Ovary (tissue), 3 donors: ENCODE results near the gene AP5Z1.

ENCODE experiments used
- POLR2A ChIP-seq: fragments of 450-650 bp; IDR thresholded peaks from one replicate; pipeline ENCODE4 v1.6.1; 2017; ENCODE audit warnings: antibody characterized with exemption, mild to moderate bottlenecking, moderate library complexity
- TF ChIP-seq, protein P1 (sequence below), 3 donors: fragments of 450-650 bp in 2 of 3; fragments of 200-600 bp in 1 of 3; IDR thresholded peaks; one replicate each; pipeline versions ENCODE4 v1.5.1 to v1.8.0; 2016 to 2022; ENCODE audit warnings: antibody characterized with exemption in 3 of 3, mild to moderate bottlenecking in 1 of 3
- donor health status: DM: no; HTN: no; CAD: no.

DNA sequence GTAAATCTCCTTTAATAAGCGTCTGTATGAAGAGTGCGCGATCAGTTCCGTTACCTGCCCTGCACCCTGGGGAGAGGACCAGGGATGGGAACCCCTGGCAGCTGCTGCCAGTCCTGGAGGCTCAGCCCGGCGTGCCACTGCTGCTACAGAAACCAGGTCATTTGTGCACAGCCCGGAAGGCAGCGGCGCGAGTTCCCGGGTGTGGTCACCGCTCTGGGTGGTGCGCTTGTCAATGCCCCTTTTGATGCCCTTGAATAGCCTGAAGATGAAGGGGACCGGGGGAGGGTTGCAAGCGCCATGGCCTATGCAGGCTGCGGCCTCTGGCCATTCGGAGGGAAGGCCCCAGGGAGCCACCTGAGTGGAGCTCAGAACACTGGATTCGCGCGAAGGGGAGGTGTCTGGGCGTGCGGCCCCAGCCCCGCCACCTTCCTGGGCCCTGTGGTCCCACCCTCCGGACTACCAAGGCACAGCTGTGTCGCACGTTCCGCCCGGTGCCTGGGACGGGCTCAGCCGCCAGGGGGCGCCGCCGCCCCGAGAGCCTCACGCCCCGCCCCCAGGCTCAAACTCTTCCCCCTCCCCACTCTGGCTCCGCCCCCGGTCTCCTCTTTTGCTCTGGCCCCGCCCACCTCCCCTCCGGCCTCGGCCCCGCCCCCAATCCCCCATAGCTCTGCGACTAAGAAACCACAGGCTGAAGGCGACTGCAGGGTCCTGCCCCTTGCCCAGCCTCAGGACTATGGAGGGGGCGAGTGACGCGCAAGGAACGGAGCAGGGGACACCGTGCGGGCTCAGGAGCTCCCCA is 16.5 kb downstream of the AP5Z1 start:
- TF ChIP-seq, protein P1, sequence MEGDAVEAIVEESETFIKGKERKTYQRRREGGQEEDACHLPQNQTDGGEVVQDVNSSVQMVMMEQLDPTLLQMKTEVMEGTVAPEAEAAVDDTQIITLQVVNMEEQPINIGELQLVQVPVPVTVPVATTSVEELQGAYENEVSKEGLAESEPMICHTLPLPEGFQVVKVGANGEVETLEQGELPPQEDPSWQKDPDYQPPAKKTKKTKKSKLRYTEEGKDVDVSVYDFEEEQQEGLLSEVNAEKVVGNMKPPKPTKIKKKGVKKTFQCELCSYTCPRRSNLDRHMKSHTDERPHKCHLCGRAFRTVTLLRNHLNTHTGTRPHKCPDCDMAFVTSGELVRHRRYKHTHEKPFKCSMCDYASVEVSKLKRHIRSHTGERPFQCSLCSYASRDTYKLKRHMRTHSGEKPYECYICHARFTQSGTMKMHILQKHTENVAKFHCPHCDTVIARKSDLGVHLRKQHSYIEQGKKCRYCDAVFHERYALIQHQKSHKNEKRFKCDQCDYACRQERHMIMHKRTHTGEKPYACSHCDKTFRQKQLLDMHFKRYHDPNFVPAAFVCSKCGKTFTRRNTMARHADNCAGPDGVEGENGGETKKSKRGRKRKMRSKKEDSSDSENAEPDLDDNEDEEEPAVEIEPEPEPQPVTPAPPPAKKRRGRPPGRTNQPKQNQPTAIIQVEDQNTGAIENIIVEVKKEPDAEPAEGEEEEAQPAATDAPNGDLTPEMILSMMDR (IDR thresholded peaks at IDR 0.05) = peak; percentile 40 to 100 (median 80)
- TF ChIP-seq POLR2A = no peak
